CD8-positive, alpha-beta memory T cell (primary cell): ENCODE results near the gene CEP72. TPM values are rescaled to one million over a fixed set of nuclear protein-coding genes. Genes with fewer than 3 reads are reported as not detected.
A peak's percentile ranks its signal among the peaks of the same experiment; 100 is the strongest.

Experiments used
- CTCF ChIA-PET: fragments of 350-600 bp; sonication (Branson Sonifier 250); formaldehyde crosslinking; loops from one replicate; lab custom pipeline; 2021; ENCODE audit warnings: antibody characterized with exemption; lab: Charles Lee
- POLR2A ChIA-PET: fragments of 350-600 bp; sonication (Branson Sonifier 250); formaldehyde crosslinking; loops from one replicate; lab custom pipeline; 2021; ENCODE audit warnings: antibody characterized with exemption; lab: Charles Lee
- DNase-seq, 5 donors: peaks; one replicate each; pipeline versions ENCODE4 v3.0.0 to v3.0.0-alpha.2; 2020 to 2022; ENCODE audit warnings: mixed read lengths in 1 of 5
- H3K27ac ChIP-seq: one replicate; pipeline ENCODE4 v1.7.0; 2013; ENCODE audit warnings: low read depth, mild to moderate bottlenecking, low read length, moderate library complexity
- H3K27me3 ChIP-seq: 2 replicates; pipeline ENCODE4 v1.7.0; 2013; ENCODE audit warnings: low read length, mild to moderate bottlenecking; ENCODE audit not compliant: insufficient read depth, poor library complexity, severe bottlenecking
- H3K36me3 ChIP-seq: 2 replicates; pipeline ENCODE4 v1.7.0; 2013; ENCODE audit warnings: mild to moderate bottlenecking, low read length, moderate library complexity; ENCODE audit not compliant: insufficient read depth
- H3K4me1 ChIP-seq: 2 replicates; pipeline ENCODE4 v1.7.0; 2013; ENCODE audit warnings: mild to moderate bottlenecking, low read length, moderate library complexity; ENCODE audit not compliant: insufficient read depth
- H3K4me3 ChIP-seq: 2 replicates; pipeline ENCODE4 v1.7.0; 2013; ENCODE audit warnings: mild to moderate bottlenecking, low read length
- H3K9me3 ChIP-seq: 2 replicates; pipeline ENCODE4 v1.7.0; 2013; ENCODE audit warnings: mild to moderate bottlenecking, low read length
- H3K27ac Mint-ChIP-seq, 8 donors: one replicate each; pipeline ENCODE4 v1.8.0; 2020 to 2021; ENCODE audit warnings: mixed read lengths in 8 of 8, mild to moderate bottlenecking in 6 of 8, inconsistent platforms in 3 of 8, moderate library complexity in 3 of 8
- H3K27me3 Mint-ChIP-seq, 2 donors: one replicate each; pipeline ENCODE4 v1.8.0; 2020 to 2021; ENCODE audit warnings: mixed read lengths in 2 of 2, mild to moderate bottlenecking in 1 of 2, moderate library complexity in 1 of 2
- H3K36me3 Mint-ChIP-seq, 3 donors: one replicate each; pipeline ENCODE4 v1.8.0; 2020 to 2021; ENCODE audit warnings: mixed read lengths in 3 of 3, inconsistent platforms in 1 of 3, mild to moderate bottlenecking in 1 of 3
- H3K4me1 Mint-ChIP-seq, 3 donors: one replicate each; pipeline ENCODE4 v1.8.0; 2020 to 2021; ENCODE audit warnings: mixed read lengths in 3 of 3, inconsistent platforms in 1 of 3, mild to moderate bottlenecking in 1 of 3
- H3K4me3 Mint-ChIP-seq, 7 donors: one replicate each; pipeline ENCODE4 v1.8.0; 2020 to 2021; ENCODE audit warnings: mixed read lengths in 7 of 7, mild to moderate bottlenecking in 6 of 7, moderate library complexity in 4 of 7, inconsistent platforms in 2 of 7
- H3K9me3 Mint-ChIP-seq, 5 donors: one replicate each; pipeline ENCODE4 v1.8.0; 2020 to 2022; ENCODE audit warnings: mixed read lengths in 5 of 5, mild to moderate bottlenecking in 3 of 5, moderate library complexity in 2 of 5, inconsistent platforms in 1 of 5
- polyA plus RNA-seq: library from polyadenylated mRNA; unstranded; fragments of 300-500 nt; fragmentation: Illumina TruSeq; gene quantifications from one replicate; pipeline ENCODE4 v1.2.3, GENCODE V29; 2021
- total RNA-seq, 2 experiments: library from RNA; stranded (reverse); gene quantifications; one replicate each; pipeline ENCODE4 v1.2.3, GENCODE V29; 2021

Gene CEP72
- total and polyA plus RNA-seq, 3 experiments from 2014 or later = 4.2 to 21.0 (median 20.0) TPM

DNA sequence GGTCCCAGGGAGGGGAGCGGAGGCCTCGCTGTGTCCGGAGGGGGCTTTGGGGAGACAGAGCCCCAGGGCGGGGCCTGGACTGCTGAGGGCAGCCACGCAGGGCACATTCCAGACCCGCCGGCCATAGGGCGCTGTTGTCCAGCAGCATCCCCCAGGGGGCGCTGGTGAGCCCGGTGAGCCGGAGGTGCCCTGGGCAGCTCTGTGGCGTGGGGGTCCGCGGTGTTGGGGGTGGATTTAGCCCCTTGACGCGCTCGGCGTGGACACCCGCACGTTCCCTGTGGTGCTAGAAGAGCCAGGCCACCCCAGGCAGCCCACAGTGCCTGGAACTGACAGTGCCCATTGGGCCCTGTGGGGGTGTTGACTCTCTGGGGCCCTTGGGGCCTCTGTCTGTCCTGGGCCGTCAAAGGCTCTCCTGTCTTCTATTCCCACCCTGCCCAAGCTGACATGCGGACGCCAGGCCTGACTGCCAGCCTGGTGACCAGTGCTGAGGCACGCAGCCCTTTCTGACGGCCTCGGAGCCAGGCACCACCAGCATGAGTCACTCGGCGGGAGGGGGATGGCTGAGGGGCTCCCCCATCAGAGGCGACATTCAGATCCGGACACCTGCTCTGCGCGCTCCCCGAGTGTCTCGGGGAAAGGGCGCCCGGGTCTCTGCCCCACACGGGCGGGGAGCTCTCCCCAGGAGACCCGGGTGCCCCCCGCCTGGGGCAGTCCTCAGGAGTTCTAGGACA, 57.1 kb downstream of the CEP72 start:
- no peaks in the 10 kb centered on the region for H3K27me3 ChIP-seq
- H3K36me3 ChIP-seq = no peaks in the 10 kb centered on the region
- Mint-ChIP-seq H3K27ac (no peak overlapping the region), H3K9me3 (no peaks in the 10 kb centered on the region), H3K4me3 (no peak overlapping the region), H3K27me3 (peaks cover 0 to 4% of the 10 kb centered on the region in 2 donors), H3K4me1 (peaks cover 11 to 25% (median 15%) of the 10 kb centered on the region in 3 donors), H3K36me3 (peaks cover 0 to 15% (median 4%) of the 10 kb centered on the region in 3 donors)
- no peak overlapping the region for H3K4me3 ChIP-seq
- DNase-seq = peak in 4 of 5 donors; percentile 22 to 58 (median 32)
- no peak overlapping the region for H3K27ac ChIP-seq
- ChIA-PET CTCF (interaction anchor here (1.1 to 6.6 kb wide), 4 partner anchors 12 to 235 kb away, joined by 3 to 62 read pairs (median 6); partner anchors contain the start of genes BRD9 and TRIP13), POLR2A (no interaction called here)
- no peaks in the 10 kb centered on the region for H3K9me3 ChIP-seq
- H3K4me1 ChIP-seq = peaks cover 23% of the 10 kb centered on the region

GRCh38 chr5:669842-670395, 57.8 kb downstream of the CEP72 start:
- ChIA-PET CTCF (interaction anchor here (1.1 to 6.6 kb wide), 6 partner anchors 13 to 244 kb away, joined by 3 to 62 read pairs (median 3); partner anchors contain the start of genes BRD9 and TRIP13), POLR2A (no interaction called here)
- Histone ChIP-seq H3K9me3 (no peaks in the 10 kb centered on the region), H3K4me3 (no peak overlapping the region), H3K36me3 (no peaks in the 10 kb centered on the region), H3K27me3 (no peaks in the 10 kb centered on the region), H3K27ac (no peak overlapping the region), H3K4me1 (peaks cover 23% of the 10 kb centered on the region)
- peaks cover 0 to 4% of the 10 kb centered on the region in 2 donors for H3K27me3 Mint-ChIP-seq
- H3K4me1 Mint-ChIP-seq = peaks cover 11 to 25% (median 15%) of the 10 kb centered on the region in 3 donors
- no peaks in the 10 kb centered on the region for H3K9me3 Mint-ChIP-seq
- no peak overlapping the region for H3K4me3 Mint-ChIP-seq
- H3K27ac Mint-ChIP-seq = no peak overlapping the region
- no peak for DNase-seq
- H3K36me3 Mint-ChIP-seq = peaks cover 0 to 11% (median 4%) of the 10 kb centered on the region in 3 donors

DNA sequence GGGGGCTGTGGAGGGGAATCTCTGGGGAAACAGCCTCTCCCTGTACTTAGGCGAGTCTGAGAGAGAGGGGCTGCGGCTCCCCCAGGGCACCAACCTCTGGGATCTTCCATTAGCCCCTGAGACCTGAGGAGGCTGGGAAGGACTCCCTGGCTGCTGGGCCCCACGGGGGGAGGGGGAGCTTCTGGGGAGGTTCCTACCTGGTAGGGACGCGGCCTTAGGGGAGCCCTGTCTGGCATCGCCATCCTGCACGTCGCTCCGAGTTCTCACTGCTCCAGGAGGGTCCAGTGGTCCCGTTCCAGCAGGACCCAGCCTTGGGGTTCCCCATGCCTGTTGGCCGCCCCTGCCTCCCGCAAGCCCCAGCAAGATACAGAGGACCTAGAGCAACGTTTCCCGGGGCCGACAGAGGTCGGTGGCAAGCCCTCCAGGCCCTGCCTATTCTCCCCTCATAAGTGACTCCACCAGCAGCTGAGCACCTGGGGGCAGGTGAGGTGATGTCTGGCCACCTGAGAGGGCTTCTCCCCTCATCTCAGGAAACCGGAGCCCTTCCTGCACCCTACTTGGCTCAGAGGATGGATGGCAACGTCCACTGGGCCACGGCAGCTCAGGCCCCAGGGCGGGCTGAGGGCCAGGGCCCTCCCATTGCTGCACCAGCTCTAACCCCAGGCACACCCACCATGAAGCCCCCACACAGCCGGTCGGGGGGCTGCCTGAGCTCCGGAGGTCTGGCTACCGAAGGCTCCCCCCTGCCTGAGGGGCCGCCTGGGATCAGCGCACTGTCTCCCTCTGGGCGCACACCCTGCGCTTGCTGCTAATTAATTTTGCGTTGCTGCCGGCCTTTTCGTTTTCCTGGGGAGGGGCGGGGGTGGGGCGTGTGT, 58.5 kb downstream of the CEP72 start:
- Histone ChIP-seq H3K4me3 (no peak overlapping the region), H3K9me3 (no peaks in the 10 kb centered on the region), H3K27ac (no peak overlapping the region), H3K27me3 (no peaks in the 10 kb centered on the region), H3K4me1 (peaks cover 23% of the 10 kb centered on the region), H3K36me3 (no peaks in the 10 kb centered on the region)
- CTCF ChIA-PET = interaction anchor here (1.0 to 6.6 kb wide), 6 partner anchors 30 to 244 kb away, joined by 3 to 62 read pairs (median 3); partner anchors contain the start of genes BRD9 and TRIP13
- H3K27ac Mint-ChIP-seq = peak overlapping the region in 2 of 8 donors; percentile 58 to 74
- peaks cover 11 to 25% (median 15%) of the 10 kb centered on the region in 3 donors for H3K4me1 Mint-ChIP-seq
- H3K27me3 Mint-ChIP-seq = peaks cover 0 to 6% of the 10 kb centered on the region in 2 donors
- no peak for DNase-seq
- POLR2A ChIA-PET = no interaction called here
- H3K9me3 Mint-ChIP-seq = no peaks in the 10 kb centered on the region
- no peak overlapping the region for H3K4me3 Mint-ChIP-seq
- H3K36me3 Mint-ChIP-seq = peaks cover 0 to 9% (median 4%) of the 10 kb centered on the region in 3 donors

GRCh38 chr5:671459-672328, 59.6 kb downstream of the CEP72 start:
- CTCF ChIA-PET = interaction anchor here (1.0 to 6.6 kb wide), 3 partner anchors 213 to 232 kb away, joined by 3 to 62 read pairs (median 3); no protein-coding TSS in a partner anchor
- peak; percentile 53 to 82 (median 62) for DNase-seq

DNA sequence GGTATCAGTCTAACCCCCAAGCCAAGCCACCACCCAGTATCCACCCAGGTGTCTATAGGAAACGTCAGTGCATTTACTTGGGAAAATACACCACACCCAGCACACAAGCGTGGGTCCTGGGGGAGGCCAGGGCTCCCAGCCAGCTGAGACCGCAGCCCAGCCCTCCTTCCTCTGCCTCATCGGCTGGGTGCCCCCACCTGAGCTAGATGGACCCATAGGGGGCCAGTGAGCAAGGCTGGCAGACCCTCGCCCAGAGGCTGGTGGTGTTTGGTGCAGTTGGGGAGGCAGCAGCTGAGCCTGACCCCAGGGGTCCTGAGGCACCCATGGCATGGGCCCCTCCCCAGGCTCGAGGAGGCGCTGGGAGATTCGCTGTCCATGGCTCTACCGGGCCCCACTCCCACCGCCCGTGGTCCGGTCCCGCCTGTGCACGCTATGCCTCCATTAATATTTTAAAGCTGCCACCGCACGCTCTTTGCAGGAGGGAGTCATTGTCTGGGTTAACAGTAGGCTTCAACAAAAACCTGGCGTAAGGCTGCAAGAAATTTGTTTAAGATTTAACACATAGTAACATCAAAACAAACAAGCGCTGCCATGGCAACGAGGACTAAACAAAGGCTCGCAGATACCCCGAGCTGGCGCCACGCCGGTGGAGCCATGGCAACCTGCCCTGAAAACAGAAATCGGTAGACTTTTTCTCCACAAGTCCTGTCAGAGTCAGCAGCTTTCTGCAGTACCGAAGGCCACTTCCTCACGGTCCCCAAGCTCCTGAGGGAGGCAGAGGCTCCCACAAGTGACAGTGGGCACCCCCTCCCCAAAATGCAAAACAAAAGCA, 60.4 kb downstream of the CEP72 start:
- H3K27me3 ChIP-seq = no peaks in the 10 kb centered on the region
- Mint-ChIP-seq H3K36me3 (peaks cover 0 to under 1% (median under 1%) of the 10 kb centered on the region in 3 donors), H3K9me3 (no peaks in the 10 kb centered on the region), H3K4me3 (peak overlapping the region; percentile 69 to 90 (median 77)), H3K27me3 (peaks cover 0 to 7% of the 10 kb centered on the region in 2 donors), H3K27ac (peak overlapping the region in 7 of 8 donors; percentile 87 to 99 (median 96)), H3K4me1 (peaks cover 11 to 25% (median 12%) of the 10 kb centered on the region in 3 donors)
- H3K36me3 ChIP-seq = no peaks in the 10 kb centered on the region
- ChIA-PET POLR2A (interaction anchor here (1.1 kb wide), 1 partner anchor 21 kb away, joined by 3 read pairs; the partner anchor contains the start of gene TPPP), CTCF (interaction anchor here (6.6 kb wide), 1 partner anchor 231 kb away, joined by 62 read pairs; no protein-coding TSS in a partner anchor)
- H3K9me3 ChIP-seq = no peaks in the 10 kb centered on the region
- H3K4me3 ChIP-seq = no peak overlapping the region
- H3K27ac ChIP-seq = peak overlapping the region; percentile 54
- H3K4me1 ChIP-seq = peaks cover 23% of the 10 kb centered on the region
- DNase-seq = peak; percentile 76 to 90 (median 80)

More at GRCh38 chr5:671459-672328, 59.6 kb downstream of the CEP72 start:
- Histone ChIP-seq H3K36me3 (no peaks in the 10 kb centered on the region), H3K27ac (peak overlapping the region; percentile 54), H3K9me3 (no peaks in the 10 kb centered on the region), H3K4me1 (peaks cover 23% of the 10 kb centered on the region), H3K27me3 (no peaks in the 10 kb centered on the region), H3K4me3 (no peak overlapping the region)
- Mint-ChIP-seq H3K36me3 (peaks cover 0 to 7% (median 4%) of the 10 kb centered on the region in 3 donors), H3K27ac (peak overlapping the region in 6 of 8 donors; percentile 51 to 99 (median 95)), H3K4me1 (peaks cover 11 to 25% (median 15%) of the 10 kb centered on the region in 3 donors), H3K27me3 (peaks cover 0 to 7% of the 10 kb centered on the region in 2 donors), H3K4me3 (peak overlapping the region in 3 of 7 donors; percentile 66 to 79 (median 77)), H3K9me3 (no peaks in the 10 kb centered on the region)
- POLR2A ChIA-PET = no interaction called here

GRCh38 chr5:673161-673830, 61.2 kb downstream of the CEP72 start:
- Mint-ChIP-seq H3K4me1 (peaks cover 11 to 25% (median 11%) of the 10 kb centered on the region in 3 donors), H3K27me3 (peaks cover 0 to 7% of the 10 kb centered on the region in 2 donors), H3K36me3 (no peaks in the 10 kb centered on the region), H3K4me3 (peak overlapping the region; percentile 69 to 90 (median 77)), H3K9me3 (no peaks in the 10 kb centered on the region), H3K27ac (peak overlapping the region; percentile 50 to 99 (median 95))
- CTCF ChIA-PET = interaction anchor here (6.6 kb wide), 1 partner anchor 231 kb away, joined by 62 read pairs; no protein-coding TSS in a partner anchor
- peak in 1 of 5 donors; percentile 46 for DNase-seq
- peaks cover 23% of the 10 kb centered on the region for H3K4me1 ChIP-seq
- no peaks in the 10 kb centered on the region for H3K27me3 ChIP-seq
- POLR2A ChIA-PET = interaction anchor here (1.1 kb wide), 1 partner anchor 20 kb away, joined by 3 read pairs; the partner anchor contains the start of gene TPPP
- H3K36me3 ChIP-seq = no peaks in the 10 kb centered on the region
- H3K9me3 ChIP-seq = no peaks in the 10 kb centered on the region
- H3K27ac ChIP-seq = peak overlapping the region; percentile 54
- H3K4me3 ChIP-seq = no peak overlapping the region
